Measurements from ENCODE around the gene EXOSC10.
"Not testable (repeated sequence)": the region's sequence is repeated elsewhere in the genome, so short reads cannot be mapped to it uniquely, and the experiment has no call there.

Gene EXOSC10

DNA sequence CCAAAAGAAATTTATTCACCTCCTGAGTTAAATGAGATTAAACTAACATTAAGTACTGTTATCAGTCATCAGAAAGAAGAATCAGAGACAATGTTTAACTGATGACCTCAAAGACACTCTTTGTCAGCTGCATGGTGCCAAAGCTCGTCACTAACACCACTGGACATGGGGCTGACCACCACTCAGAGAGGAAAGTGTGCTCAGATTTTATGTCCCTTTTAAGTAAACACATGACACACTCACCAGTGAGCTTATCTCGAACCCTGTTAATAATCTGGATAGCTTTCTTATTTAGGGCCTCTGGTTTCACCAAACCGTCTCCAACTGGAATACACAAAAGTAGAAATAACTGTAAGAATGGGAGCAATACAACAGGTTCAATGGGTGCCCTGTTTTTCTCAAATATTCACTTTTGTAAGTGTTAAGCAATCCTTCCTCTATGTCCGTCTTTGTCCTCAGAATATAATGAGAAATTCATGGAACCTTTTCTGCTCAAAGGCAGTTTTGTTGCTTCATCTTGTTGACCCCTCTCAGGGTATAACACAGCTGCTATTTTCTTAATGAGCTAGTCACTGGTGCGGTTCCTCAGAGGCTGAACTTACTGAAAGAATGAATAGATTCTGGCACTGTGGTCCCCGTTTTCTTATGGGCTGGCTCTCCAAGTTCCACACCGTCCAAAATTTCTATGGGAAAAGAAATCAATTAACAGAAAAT is 9.5 kb upstream of the EXOSC10 start:
- DNase-seq (ENCODE audit: low read depth) = no peak

GRCh38 chr1:11107599-11107998 is 7.9 kb upstream of the EXOSC10 start:
- DNase-seq (ENCODE audit: low read depth) = no peak

GRCh38 chr1:11105586-11105985 is 5.9 kb upstream of the EXOSC10 start:
- no peak for DNase-seq (ENCODE audit: low read depth)

DNA sequence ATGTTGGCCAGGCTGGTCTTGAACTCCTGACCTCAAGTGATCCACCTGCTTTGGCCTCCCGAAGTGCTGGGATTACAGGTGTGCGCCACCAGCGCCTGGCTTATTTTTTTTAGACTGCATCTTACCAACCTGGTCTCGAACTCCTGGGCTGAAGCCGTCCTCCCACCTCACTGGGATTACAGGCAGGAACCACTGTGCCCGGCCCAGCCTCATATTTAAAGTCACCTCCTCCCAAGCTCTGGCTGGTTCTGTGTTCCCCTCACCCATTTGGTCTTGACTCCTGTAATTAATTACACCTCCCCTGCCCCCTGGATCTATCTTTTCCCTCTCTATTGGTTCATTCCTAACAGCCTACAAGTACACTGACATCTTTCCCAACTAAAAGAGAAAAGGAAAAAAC is 1.7 kb upstream of the EXOSC10 start:
- no peak for DNase-seq (ENCODE audit: low read depth)

DNA sequence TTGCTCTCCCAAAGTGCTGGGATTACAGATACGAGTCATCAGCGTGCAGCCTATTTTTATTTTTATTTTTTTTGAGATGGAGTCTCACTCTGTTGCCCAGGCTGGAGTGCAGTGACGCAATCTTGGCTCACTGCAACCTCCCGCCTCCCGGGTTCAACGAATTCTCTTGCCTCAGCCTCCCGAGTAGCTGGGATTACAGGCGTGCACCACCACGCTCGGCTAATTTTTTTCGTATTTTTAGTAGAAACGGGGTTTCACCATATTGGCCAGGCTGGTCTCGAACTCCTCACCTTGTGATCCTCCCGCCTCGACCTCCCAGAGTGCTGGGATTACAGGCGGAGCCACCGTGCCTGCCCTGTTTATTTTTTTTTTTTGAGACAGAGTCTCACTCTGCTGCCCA is 1.1 kb upstream of the EXOSC10 start:
- not testable (repeated sequence) for DNase-seq (ENCODE audit: low read depth)

DNA sequence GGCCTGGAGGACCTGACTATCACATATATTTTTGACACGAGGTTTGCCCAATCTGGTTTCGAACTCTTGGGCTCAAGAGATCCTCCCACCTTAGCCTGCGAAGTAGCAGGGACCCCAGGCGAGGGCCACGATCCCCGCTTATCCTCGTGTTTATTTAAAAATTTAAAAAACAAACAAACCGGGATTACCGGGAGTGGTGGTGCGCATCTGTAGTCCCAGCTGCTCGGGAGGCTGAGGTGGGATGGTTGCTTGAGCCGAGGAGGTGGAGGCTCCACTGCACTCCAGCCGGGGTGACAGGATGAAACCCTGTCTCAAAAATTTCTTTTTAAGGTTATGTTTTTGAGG is 452 bp upstream of the EXOSC10 start:
- no peak for DNase-seq (ENCODE audit: low read depth)

DNA sequence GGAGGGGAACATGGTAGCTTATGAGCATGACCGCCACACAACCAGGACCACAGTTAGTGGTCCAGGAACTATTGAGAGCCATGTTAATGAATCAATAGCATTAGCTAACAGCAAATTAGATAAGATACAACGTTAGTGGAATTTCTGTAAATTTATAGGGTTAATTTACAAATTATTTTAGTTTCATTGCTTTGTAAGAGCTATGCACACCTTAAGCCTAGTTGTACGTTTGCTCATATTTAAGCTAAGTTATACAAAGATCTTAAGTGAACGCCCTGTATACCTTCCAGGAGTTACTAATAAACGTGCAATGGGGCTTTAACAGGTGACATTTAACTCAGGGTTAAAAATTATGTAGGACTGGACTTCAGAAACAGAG is 749 bp downstream of the EXOSC10 start:
- no peak for DNase-seq (ENCODE audit: low read depth)

GRCh38 chr1:11083784-11084183 is 15.9 kb downstream of the EXOSC10 start:
- not testable (repeated sequence) for DNase-seq (ENCODE audit: low read depth)

DNA sequence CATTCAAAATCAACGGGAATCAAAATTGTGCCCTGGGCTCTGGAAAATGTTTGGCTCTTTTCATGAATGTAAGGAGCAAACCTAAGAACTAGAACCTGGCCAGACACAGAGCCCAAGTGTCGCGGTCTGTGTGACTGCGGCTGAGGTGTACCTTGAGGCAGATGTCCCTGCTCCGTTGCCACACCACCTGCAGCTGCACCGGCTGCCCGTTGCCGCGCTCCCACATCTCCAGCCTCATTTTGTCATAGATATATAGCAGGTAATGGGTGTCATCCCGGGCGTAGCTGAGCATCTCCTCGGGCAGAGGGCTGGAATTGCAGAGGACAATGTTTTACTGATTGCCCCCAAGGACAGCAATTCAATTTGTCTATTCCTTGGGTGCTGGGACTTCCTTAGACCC is 18.7 kb downstream of the EXOSC10 start:
- DNase-seq (ENCODE audit: low read depth) = no peak

DNA sequence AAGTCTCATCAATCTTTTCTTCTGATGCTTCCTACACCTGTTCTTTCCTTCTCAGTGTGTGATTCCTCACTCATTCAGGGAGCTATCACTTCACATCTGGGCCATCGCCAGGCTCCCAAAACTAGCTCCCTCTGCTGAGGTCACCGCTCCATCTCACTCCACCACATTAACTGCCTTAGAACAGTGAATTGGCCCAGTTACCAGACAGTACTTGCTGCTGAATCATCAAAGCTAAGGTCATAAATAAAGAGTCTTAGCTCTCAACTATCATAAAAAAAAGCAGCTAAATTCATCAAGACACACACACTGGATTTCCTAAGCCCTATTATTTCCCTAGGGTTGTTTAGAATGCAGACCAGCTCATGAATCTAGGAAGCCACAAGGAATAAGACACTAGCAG is 21.0 kb downstream of the EXOSC10 start:
- DNase-seq (ENCODE audit: low read depth) = no peak

DNA sequence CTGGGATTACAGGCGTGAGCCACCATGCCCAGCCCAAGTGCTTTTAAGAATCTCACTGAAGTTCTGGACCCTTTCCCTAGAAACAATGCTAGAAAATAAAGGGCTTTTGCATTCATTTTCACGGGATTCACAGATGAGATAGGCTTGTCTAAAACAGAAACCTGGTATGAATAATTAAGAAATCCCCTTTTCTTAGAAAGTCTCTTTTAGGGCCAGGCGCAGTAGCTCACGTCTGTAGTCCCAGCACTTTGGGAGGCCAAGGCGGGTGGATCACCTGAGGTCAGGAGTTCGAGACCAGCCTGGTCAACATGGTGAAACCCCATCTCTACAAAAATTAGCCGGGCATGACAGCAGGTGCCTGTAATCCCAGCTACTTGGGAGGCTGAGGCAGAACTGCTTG is 26.3 kb downstream of the EXOSC10 start:
- not testable (repeated sequence) for DNase-seq (ENCODE audit: low read depth)

GRCh38 chr1:11072216-11072917 is 27.3 kb downstream of the EXOSC10 start:
- DNase-seq (ENCODE audit: low read depth) = no peak

DNA sequence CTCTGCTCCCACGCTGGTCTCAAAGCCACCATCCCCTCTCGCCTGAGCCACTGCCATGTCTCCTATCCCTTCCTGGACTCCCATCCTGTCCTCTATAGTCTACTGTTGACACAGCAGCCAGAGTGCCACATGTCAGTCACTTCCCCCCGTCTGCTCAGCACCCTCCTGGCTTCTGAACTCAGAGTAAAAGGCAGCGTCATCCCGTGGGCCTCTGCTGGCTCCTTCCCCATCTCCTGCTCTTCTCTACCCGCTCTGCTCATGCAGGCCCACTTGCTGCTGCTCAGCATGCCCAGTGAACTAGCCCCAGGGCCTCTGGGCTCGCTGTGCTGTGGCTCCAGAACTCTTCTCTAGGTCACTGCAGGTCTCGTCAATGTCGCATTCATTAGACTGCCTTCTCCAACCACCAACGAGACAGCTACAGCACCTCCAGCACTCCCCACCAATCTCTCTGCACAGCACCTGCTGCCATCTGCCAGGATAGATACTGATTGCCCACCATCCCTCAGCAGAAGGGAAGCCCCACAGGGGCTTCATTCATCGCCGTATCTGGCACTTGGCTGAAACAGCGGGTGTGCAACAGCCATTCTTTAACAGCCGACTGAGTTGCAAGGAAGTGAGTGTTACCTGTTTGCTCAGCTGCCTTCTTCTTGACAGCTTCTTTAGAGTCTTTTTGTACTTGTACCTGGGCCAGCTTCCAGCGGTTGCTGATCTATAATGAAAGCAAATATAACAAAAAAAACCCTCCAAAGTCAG is 28.0 kb downstream of the EXOSC10 start:
- no peak for DNase-seq (ENCODE audit: low read depth)

DNA sequence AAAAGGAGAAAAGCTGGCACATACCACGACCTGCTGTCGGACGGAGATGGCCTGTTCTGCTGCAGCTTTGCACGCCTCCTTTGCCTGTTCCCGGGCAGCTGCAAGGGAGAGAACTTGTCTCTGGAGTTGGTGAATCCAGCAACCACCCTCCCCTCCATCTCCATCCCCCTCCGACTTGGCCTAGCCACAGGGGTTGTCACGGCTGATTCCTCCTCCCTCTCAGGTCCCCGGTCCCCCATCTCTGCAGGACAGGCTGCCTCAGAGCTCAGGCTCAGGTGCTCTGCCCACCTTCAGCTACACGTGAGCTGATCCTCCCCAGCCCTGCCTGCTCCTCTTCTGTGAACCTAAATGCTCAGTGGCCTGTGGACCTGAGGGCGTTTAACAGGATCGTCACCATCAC is 28.8 kb downstream of the EXOSC10 start:
- no peak for DNase-seq (ENCODE audit: low read depth)

GRCh38 chr1:11068600-11069473 is 30.8 kb downstream of the EXOSC10 start:
- no peak for DNase-seq (ENCODE audit: low read depth)

DNA sequence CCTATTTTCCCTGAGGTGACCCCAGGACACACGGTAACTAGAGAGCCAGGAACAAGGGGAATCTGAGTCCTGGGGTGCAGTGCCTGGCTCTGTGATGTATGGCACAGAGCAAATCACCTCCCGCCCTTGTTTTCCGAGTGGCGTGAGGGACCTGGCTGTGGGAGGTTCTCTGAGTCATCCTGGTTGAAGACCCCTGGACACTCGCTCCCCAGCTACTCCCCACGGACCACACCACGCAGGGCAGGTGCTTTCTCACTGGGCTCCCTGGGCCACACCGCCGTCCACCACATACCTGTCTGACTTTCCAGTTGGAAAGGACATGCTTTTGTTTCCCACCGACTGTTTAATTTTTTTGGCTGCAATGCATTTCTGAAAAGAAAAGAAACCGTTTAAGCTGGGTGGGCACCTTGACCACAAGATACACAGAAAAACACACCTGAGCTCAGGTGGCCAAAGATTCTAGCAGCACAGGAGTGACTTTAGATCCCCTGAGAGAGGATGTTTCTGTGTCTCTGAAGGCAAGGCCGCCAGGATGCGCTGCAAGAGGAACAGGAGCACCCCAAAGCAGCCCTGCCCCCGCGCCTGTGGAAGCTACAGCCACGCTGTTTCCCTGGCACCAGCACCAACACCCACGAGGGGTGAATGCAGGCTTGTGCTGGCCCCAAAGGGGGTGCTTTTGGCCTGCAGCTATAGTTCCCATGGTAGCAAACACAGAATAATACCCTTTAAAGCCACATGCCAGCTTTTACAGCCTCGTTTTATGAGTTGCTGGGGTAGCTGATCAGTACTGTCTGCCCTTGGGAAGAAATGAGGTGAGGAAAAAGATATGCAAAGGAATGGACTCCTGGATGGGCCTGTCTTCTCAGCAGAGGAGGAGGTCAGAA is 31.7 kb downstream of the EXOSC10 start:
- DNase-seq (ENCODE audit: low read depth) = no peak

DNA sequence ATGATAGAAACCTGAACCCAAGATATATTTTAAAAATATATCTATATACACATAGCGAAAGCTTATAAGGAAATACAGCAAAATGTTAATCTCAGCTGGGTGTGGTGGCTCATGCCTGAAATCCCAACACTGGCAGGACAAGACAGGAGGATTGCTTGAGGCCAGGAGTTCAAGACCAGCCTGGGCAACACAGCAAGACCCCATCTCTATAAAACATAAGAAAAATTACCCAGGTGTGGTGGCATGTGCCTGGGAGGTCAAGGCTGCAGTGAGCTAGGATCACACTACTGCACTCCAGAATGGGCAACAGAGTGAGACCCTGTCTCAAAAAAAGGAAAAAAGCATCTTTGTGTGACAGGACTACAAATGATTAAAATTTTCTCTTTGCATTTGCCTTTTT is 33.9 kb downstream of the EXOSC10 start:
- no peak for DNase-seq (ENCODE audit: low read depth)

DNA sequence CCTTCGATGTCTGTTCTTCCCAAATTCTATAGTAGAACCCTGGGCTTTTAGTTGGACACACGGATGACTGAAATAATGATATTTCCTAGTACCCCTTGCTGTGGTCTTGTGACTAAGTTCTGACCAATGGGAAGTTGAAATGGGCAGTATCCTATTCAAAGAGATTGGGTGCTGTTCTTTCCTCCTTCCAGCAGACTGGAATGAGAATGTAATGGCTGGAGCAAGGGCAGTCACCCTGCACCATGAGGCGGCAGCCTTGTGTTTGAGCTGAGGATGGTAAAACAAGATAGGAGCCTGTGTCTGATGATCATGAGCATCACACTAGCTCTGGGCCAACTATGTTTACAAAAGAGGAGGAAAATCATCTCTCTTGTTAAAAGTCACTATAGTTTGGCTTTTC is 34.7 kb downstream of the EXOSC10 start:
- DNase-seq (ENCODE audit: low read depth) = no peak

DNA sequence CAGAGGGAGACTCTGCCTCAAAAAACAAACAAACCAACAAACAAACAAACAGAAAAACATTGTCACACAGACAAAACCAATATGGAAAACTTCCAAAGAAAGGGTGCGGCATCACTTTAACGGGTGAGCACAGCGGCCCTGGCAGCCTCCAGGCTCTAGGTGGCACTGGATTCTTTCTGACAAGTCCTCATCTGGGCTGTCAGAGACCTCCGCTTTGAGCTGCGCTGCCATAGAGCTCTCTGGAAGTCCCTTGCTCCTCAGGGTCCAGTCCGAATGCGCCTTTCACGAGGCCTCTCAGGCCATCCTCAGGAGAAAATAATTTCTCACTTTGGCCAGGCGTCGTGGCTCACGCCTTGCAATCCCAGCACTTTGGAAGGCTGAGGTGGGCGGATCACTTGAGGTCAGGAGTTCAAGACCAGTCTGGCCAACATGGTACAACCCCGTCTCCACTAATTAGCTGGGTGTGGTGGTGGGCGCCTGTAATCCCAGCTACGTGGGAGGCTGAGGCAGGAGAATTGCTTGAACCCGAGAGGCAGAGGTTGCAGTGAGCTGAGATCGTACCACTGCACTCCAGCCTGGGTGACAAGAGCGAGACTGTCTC is 35.6 kb downstream of the EXOSC10 start:
- not testable (repeated sequence) for DNase-seq (ENCODE audit: low read depth)

GRCh38 chr1:11062965-11063401 is 36.7 kb downstream of the EXOSC10 start:
- no peak for DNase-seq (ENCODE audit: low read depth)
